ENCODE measurements around the gene E2F6.

DNA sequence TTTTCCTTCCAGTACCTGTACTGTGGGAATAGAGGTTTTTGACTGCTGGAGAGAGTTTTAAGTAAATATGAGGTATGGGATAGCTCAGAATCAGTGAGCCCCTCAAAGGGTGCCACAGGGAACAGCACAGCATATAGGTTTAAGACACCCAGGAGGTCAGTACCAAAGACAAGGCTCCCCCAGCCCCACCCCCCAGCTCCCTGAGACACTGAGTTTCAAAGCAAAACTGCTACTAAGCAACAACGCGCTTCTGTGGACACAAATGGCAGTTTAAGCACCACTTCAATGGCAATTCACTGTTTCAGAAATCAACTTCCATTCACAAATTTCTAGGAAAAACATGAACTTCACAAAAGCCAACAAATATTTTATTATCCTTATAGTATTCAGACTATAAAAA, 15.2 kb downstream of the E2F6 start:
- no peak for TF ChIP-seq POLR2A (IDR thresholded peaks at IDR 0.05)
- no peak for TF ChIP-seq CTCF (IDR thresholded peaks at IDR 0.05 in 4 of 5, conservative IDR thresholded peaks at IDR 0.05 in 1 of 5)
